HCT116 (cell line): ENCODE measurements around the gene DISP2. TPM values are rescaled to one million over a fixed set of nuclear protein-coding genes. Genes with fewer than 3 reads are reported as not detected.

ENCODE experiments used
- ATF3 ChIP-seq: IDR thresholded peaks from 2 replicates; pipeline ENCODE4 v1.6.1; 2012
- CBX3 ChIP-seq: IDR thresholded peaks from 2 replicates; pipeline ENCODE4 v1.6.1; 2012; ENCODE audit warnings: low read depth
- EGR1 ChIP-seq: IDR thresholded peaks from 2 replicates; pipeline ENCODE4 v1.6.1; 2012; ENCODE audit warnings: low read depth
- ELF1 ChIP-seq: IDR thresholded peaks from 2 replicates; pipeline ENCODE4 v1.6.1; 2012; ENCODE audit warnings: low read depth, borderline replicate concordance
- EZH2 ChIP-seq: fragments of 200-600 bp; sonication (generic); IDR thresholded peaks from 2 replicates; pipeline ENCODE4 v1.6.1; 2017; ENCODE audit warnings: antibody characterized with exemption, mixed run types
- FOSL1 ChIP-seq: IDR thresholded peaks from 2 replicates; pipeline ENCODE4 v1.6.1; 2012; ENCODE audit warnings: low read depth
- REST ChIP-seq: IDR thresholded peaks from 2 replicates; pipeline ENCODE4 v1.6.1; 2012; ENCODE audit warnings: low read depth
- SIN3A ChIP-seq: IDR thresholded peaks from 2 replicates; pipeline ENCODE4 v1.6.1; 2012; ENCODE audit warnings: low read depth
- SP1 ChIP-seq: IDR thresholded peaks from 2 replicates; pipeline ENCODE4 v1.6.1; 2012; ENCODE audit warnings: low read depth
- YY1 ChIP-seq: IDR thresholded peaks from 2 replicates; pipeline ENCODE4 v1.6.1; 2011; ENCODE audit warnings: low read length, low read depth, moderate library complexity, mild to moderate bottlenecking; ENCODE audit not compliant: insufficient replicate concordance; ENCODE audit errors: extremely low read depth
- ZFX ChIP-seq: fragments of 450-650 bp; IDR thresholded peaks from 2 replicates; pipeline ENCODE4 v1.6.1; 2017
- total RNA-seq: library from RNA; stranded (reverse); gene quantifications from one replicate; pipeline ENCODE4 v1.2.1, GENCODE V29; 2021; ENCODE audit not compliant: unreplicated experiment

DISP2 gene
- total RNA-seq, 1 experiment from 2014 or later = 3.3 TPM

DNA sequence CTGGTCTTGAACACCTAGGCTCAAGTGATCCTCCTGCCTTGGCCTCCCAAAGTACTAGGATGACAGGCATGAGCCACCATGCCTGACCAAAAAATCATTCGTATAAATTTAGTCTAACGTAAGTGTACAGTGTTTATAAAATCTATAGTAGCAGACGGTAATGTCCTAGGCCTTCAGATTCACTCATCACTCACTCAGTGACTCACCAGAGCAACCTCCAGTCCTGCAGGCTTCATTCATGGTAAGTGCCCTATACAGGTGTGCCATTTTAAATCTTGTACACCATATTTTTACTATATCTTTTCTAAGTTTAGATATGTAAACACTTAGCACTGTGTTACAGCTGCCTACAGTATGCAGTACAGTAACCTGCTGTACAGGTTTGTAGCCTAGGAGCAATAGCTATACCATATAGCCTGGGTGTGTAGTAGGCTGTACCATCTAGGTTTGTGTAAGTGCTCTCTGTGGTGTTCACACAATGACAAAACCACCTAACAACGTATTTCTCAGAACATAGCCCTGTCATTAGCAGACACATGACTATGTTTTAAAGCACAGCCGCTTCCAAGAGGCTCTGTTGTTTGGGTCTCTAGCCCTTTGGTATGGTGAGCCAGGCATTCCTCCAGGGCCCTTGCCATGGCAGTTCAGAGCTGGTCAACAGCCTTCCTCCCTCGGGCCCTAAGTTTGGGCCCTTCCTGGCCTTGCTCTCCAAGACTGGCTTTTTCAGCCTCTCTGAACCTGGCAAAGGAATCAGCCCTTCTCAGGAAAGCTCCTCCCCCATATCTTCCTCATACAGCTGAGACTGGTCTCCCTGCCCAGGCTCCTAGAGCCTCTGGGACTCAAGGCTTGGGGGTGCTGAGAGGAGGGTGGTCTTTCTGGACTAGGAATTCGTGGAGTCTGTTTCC, 15.4 kb upstream of the DISP2 start (continued):
- TF ChIP-seq ATF3 (no peak), FOSL1 (no peak), EGR1 (no peak), YY1 (no peak), CBX3 (no peak), SP1 (no peak), ZFX (no peak), SIN3A (no peak), EZH2 (no peak), REST (no peak), ELF1 (no peak)
